HepG2 (cell line): ENCODE measurements around the gene GNRH2.

Experiments used
- E2F1 ChIP-seq: sonication (generic); formaldehyde crosslinking; IDR thresholded peaks from 2 replicates; pipeline ENCODE4 v1.5.0; 2020; ENCODE audit warnings: missing genetic modification reagents
- SIN3A ChIP-seq: IDR thresholded peaks from 2 replicates; pipeline ENCODE4 v1.6.1; 2011; ENCODE audit warnings: low read depth, mild to moderate bottlenecking, control low read depth, low read length, borderline replicate concordance
- SMAD3 ChIP-seq: sonication (generic); formaldehyde crosslinking; IDR thresholded peaks from 2 replicates; pipeline ENCODE4 v1.4.0; 2020; ENCODE audit warnings: missing genetic modification reagents
- ZNF138 ChIP-seq: sonication (generic); formaldehyde crosslinking; IDR thresholded peaks from 2 replicates; pipeline ENCODE4 v1.5.0; 2020; ENCODE audit warnings: mild to moderate bottlenecking, low read depth, missing genetic modification reagents
- ZNF430 ChIP-seq: sonication (generic); formaldehyde crosslinking; IDR thresholded peaks from 2 replicates; pipeline ENCODE4 v1.9.0; 2021; ENCODE audit warnings: mild to moderate bottlenecking, missing genetic modification reagents
- TF ChIP-seq, protein P1 (sequence below): sonication (generic); formaldehyde crosslinking; IDR thresholded peaks from 2 replicates; pipeline ENCODE4 v1.4.0; 2020; ENCODE audit warnings: mild to moderate bottlenecking, missing genetic modification reagents

- TF ChIP-seq SMAD3 (CRISPR knock-in tag) (no peak), ZNF430 (CRISPR knock-in tag) (no peak), E2F1 (CRISPR knock-in tag) (no peak), ZNF138 (no peak), SIN3A (no peak)
- TF ChIP-seq, protein P1, sequence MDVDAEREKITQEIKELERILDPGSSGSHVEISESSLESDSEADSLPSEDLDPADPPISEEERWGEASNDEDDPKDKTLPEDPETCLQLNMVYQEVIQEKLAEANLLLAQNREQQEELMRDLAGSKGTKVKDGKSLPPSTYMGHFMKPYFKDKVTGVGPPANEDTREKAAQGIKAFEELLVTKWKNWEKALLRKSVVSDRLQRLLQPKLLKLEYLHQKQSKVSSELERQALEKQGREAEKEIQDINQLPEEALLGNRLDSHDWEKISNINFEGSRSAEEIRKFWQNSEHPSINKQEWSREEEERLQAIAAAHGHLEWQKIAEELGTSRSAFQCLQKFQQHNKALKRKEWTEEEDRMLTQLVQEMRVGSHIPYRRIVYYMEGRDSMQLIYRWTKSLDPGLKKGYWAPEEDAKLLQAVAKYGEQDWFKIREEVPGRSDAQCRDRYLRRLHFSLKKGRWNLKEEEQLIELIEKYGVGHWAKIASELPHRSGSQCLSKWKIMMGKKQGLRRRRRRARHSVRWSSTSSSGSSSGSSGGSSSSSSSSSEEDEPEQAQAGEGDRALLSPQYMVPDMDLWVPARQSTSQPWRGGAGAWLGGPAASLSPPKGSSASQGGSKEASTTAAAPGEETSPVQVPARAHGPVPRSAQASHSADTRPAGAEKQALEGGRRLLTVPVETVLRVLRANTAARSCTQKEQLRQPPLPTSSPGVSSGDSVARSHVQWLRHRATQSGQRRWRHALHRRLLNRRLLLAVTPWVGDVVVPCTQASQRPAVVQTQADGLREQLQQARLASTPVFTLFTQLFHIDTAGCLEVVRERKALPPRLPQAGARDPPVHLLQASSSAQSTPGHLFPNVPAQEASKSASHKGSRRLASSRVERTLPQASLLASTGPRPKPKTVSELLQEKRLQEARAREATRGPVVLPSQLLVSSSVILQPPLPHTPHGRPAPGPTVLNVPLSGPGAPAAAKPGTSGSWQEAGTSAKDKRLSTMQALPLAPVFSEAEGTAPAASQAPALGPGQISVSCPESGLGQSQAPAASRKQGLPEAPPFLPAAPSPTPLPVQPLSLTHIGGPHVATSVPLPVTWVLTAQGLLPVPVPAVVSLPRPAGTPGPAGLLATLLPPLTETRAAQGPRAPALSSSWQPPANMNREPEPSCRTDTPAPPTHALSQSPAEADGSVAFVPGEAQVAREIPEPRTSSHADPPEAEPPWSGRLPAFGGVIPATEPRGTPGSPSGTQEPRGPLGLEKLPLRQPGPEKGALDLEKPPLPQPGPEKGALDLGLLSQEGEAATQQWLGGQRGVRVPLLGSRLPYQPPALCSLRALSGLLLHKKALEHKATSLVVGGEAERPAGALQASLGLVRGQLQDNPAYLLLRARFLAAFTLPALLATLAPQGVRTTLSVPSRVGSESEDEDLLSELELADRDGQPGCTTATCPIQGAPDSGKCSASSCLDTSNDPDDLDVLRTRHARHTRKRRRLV (CRISPR knock-in tag): no peak
Observed at GRCh38 chr20:2995796-2996195, 47.6 kb upstream of the GNRH2 start.
